ENCODE results near the gene GJA5.
"Not testable (repeated sequence)": the region's sequence is repeated elsewhere in the genome, so short reads cannot be mapped to it uniquely, and the experiment has no call there.

The GJA5 gene

GRCh38 chr1:147762233-147763024 lies 2.0 kb upstream of the GJA5 start:
- no peak for DNase-seq (ENCODE audit: low read depth)

GRCh38 chr1:147758379-147759100 lies 1.9 kb downstream of the GJA5 start:
- no peak for DNase-seq (ENCODE audit: low read depth)

- no peak for DNase-seq (ENCODE audit: low read depth)
Measured at GRCh38 chr1:147757015-147757990, 3.1 kb downstream of the GJA5 start.

- DNase-seq (ENCODE audit: low read depth), result no peak
Measured at GRCh38 chr1:147756341-147756740, 4.1 kb downstream of the GJA5 start.

GRCh38 chr1:147754661-147755060 lies 5.7 kb downstream of the GJA5 start:
- no peak for DNase-seq (ENCODE audit: low read depth)

- DNase-seq (ENCODE audit: low read depth), result no peak
Measured at GRCh38 chr1:147753081-147753480, 7.3 kb downstream of the GJA5 start.

- no peak for DNase-seq (ENCODE audit: low read depth)
Measured at GRCh38 chr1:147752511-147752910, 7.9 kb downstream of the GJA5 start.

- DNase-seq (ENCODE audit: low read depth), result no peak
Measured at GRCh38 chr1:147751346-147751745, 9.1 kb downstream of the GJA5 start.

GRCh38 chr1:147750618-147751217 lies 9.7 kb downstream of the GJA5 start:
- no peak for DNase-seq (ENCODE audit: low read depth)

- no peak for DNase-seq (ENCODE audit: low read depth)
Measured at GRCh38 chr1:147749792-147750191, 10.6 kb downstream of the GJA5 start.

GRCh38 chr1:147748676-147749350 lies 11.6 kb downstream of the GJA5 start:
- no peak for DNase-seq (ENCODE audit: low read depth)

- DNase-seq (ENCODE audit: low read depth), result no peak
Measured at GRCh38 chr1:147747966-147748365, 12.4 kb downstream of the GJA5 start.

GRCh38 chr1:147745271-147745670 lies 15.1 kb downstream of the GJA5 start:
- DNase-seq (ENCODE audit: low read depth), result no peak

GRCh38 chr1:147741065-147741464 lies 19.3 kb downstream of the GJA5 start:
- no peak for DNase-seq (ENCODE audit: low read depth)

GRCh38 chr1:147740391-147740790 lies 20.0 kb downstream of the GJA5 start:
- no peak for DNase-seq (ENCODE audit: low read depth)

GRCh38 chr1:147738739-147739476 lies 21.5 kb downstream of the GJA5 start:
- DNase-seq (ENCODE audit: low read depth), result no peak

GRCh38 chr1:147738129-147738528 lies 22.3 kb downstream of the GJA5 start:
- DNase-seq (ENCODE audit: low read depth), result no peak

GRCh38 chr1:147736883-147737282 lies 23.5 kb downstream of the GJA5 start:
- DNase-seq (ENCODE audit: low read depth), result no peak

GRCh38 chr1:147735423-147735822 lies 25.0 kb downstream of the GJA5 start:
- DNase-seq (ENCODE audit: low read depth), result no peak

GRCh38 chr1:147734291-147734841 lies 26.0 kb downstream of the GJA5 start:
- not testable (repeated sequence) for DNase-seq (ENCODE audit: low read depth)
